ENCODE results near the gene C1D. TPM values are rescaled to one million over a fixed set of nuclear protein-coding genes. Genes with fewer than 3 reads are reported as not detected.

C1D gene
- total RNA-seq, 4 donors from 2014 or later = 12.4 to 44.6 (median 29.2) TPM

- Histone ChIP-seq H3K4me1 (no peaks in the 10 kb centered on the region), H3K36me3 (no peaks in the 10 kb centered on the region), H3K9me3 (no peaks in the 10 kb centered on the region), H3K4me3 (no peak overlapping the region), H3K27ac (no peak overlapping the region), H3K27me3 (no peaks in the 10 kb centered on the region)
- DNase-seq = no peak
- WGBS, 2 donors = 65 to 69% methylated on average over 2 to 3 of the region's 3 CpGs
- TF ChIP-seq CTCF (IDR thresholded peaks at IDR 0.05) (no peak), POLR2A (IDR thresholded peaks at IDR 0.05) (no peak)
- intact Hi-C loops (cut with DNase I) = no loop called here
Observed at GRCh38 chr2:68098291-68098797, 35.5 kb upstream of the C1D start.

- H3K27me3 ChIP-seq = no peaks in the 10 kb centered on the region
- TF ChIP-seq CTCF (IDR thresholded peaks at IDR 0.05) = no peak
- TF ChIP-seq POLR2A (IDR thresholded peaks at IDR 0.05) = no peak
- 73 to 83% methylated on average over 1 of the region's 1 CpG for WGBS, 2 donors
- no peak for DNase-seq
- H3K4me1 ChIP-seq = no peaks in the 10 kb centered on the region
- H3K9me3 ChIP-seq = no peaks in the 10 kb centered on the region
- no peak overlapping the region for H3K4me3 ChIP-seq
- intact Hi-C loops (cut with DNase I) = no loop called here
- H3K36me3 ChIP-seq = no peaks in the 10 kb centered on the region
- H3K27ac ChIP-seq = no peak overlapping the region
Observed at GRCh38 chr2:68094111-68094510, 31.3 kb upstream of the C1D start.

GRCh38 chr2:68093634-68094033 is 30.8 kb upstream of the C1D start:
- no peak for DNase-seq
- Histone ChIP-seq H3K9me3 (no peaks in the 10 kb centered on the region), H3K4me3 (no peak overlapping the region), H3K27me3 (no peaks in the 10 kb centered on the region), H3K27ac (no peak overlapping the region), H3K4me1 (no peaks in the 10 kb centered on the region), H3K36me3 (no peaks in the 10 kb centered on the region)
- no peak for TF ChIP-seq POLR2A (IDR thresholded peaks at IDR 0.05)
- TF ChIP-seq CTCF (IDR thresholded peaks at IDR 0.05) = no peak
- WGBS, 2 donors = 75 to 81% methylated on average over 2 of the region's 2 CpGs
- intact Hi-C loops (cut with DNase I) = no loop called here

DNA sequence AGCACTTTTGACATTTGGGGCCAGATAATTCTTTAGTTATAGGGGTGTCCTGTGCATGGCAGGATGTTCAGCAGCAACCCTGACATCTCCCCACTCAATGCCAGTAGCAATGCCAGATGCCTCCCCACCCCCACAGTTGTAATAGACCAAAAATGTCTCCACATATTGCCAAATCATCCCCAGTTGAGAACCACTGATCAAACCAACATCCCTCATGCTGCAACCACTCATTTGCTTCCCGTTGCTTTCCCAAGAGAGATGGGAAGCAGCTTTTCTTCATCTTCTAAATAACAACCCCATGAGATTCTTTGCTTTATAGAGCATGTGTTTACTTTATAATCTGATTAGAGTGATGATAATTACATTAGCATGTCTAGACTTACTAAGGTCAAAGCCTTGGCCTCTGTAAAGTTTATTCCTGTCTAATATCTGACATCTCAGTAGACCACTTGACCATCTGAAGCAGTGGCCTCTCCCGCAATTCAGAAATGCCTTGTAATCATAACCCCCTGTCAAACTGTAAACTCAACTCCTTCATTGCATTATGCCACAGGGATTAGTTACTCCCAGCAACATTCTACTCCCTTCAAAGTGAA is 28.7 kb upstream of the C1D start:
- intact Hi-C loops (cut with DNase I) = no loop called here
- no peak overlapping the region for H3K27ac ChIP-seq
- H3K36me3 ChIP-seq = no peaks in the 10 kb centered on the region
- no peak for DNase-seq
- 60 to 66% methylated on average over 2 of the region's 2 CpGs for WGBS, 2 donors
- no peak overlapping the region for H3K4me3 ChIP-seq
- no peaks in the 10 kb centered on the region for H3K9me3 ChIP-seq
- no peak for TF ChIP-seq CTCF (IDR thresholded peaks at IDR 0.05)
- TF ChIP-seq POLR2A (IDR thresholded peaks at IDR 0.05) = no peak
- H3K4me1 ChIP-seq = no peaks in the 10 kb centered on the region
- no peaks in the 10 kb centered on the region for H3K27me3 ChIP-seq

GRCh38 chr2:68089961-68090360 is 27.2 kb upstream of the C1D start:
- DNase-seq = no peak
- no peak overlapping the region for H3K4me3 ChIP-seq
- H3K36me3 ChIP-seq = no peaks in the 10 kb centered on the region
- no peak overlapping the region for H3K27ac ChIP-seq
- H3K4me1 ChIP-seq = no peaks in the 10 kb centered on the region
- intact Hi-C loops (cut with DNase I) = no loop called here
- WGBS, 2 donors = 81 to 90% methylated on average over 1 of the region's 1 CpG
- H3K9me3 ChIP-seq = no peaks in the 10 kb centered on the region
- TF ChIP-seq CTCF (IDR thresholded peaks at IDR 0.05) (no peak), POLR2A (IDR thresholded peaks at IDR 0.05) (no peak)
- H3K27me3 ChIP-seq = no peaks in the 10 kb centered on the region

Measured in esophagus squamous epithelium (tissue), 5 donors.